ENCODE data around the gene REXO5.

DNA sequence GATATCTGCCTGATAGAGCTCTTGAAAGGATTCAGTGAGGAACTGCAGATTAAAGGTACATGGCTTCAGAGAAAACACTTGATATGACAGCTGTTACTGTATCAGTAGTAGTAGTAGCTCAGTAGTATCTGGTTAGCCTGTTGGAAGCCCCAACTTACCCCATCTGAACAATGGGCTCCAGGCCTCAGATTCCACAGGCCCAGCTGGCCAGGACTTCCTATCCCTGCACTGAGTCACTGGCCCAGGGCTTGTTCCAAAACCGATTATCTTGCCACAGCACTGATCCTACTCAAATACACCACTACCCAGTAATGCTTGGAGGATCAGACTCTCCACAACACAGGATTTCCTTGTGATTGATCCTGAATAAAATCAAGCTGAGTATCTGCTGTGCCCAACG, 61.3 kb downstream of the REXO5 start:
- TF ChIP-seq, protein P1, sequence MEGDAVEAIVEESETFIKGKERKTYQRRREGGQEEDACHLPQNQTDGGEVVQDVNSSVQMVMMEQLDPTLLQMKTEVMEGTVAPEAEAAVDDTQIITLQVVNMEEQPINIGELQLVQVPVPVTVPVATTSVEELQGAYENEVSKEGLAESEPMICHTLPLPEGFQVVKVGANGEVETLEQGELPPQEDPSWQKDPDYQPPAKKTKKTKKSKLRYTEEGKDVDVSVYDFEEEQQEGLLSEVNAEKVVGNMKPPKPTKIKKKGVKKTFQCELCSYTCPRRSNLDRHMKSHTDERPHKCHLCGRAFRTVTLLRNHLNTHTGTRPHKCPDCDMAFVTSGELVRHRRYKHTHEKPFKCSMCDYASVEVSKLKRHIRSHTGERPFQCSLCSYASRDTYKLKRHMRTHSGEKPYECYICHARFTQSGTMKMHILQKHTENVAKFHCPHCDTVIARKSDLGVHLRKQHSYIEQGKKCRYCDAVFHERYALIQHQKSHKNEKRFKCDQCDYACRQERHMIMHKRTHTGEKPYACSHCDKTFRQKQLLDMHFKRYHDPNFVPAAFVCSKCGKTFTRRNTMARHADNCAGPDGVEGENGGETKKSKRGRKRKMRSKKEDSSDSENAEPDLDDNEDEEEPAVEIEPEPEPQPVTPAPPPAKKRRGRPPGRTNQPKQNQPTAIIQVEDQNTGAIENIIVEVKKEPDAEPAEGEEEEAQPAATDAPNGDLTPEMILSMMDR (IDR thresholded peaks at IDR 0.05; ENCODE audit: insufficient read depth, low read depth, low read length), result no peak
- no peak for TF ChIP-seq EZH2 (IDR thresholded peaks at IDR 0.05; ENCODE audit: insufficient read depth, low read length)
